ENCODE data around the gene ZNF644. TPM values are rescaled to one million over a fixed set of nuclear protein-coding genes. Genes with fewer than 3 reads are reported as not detected.

ZNF644 gene
- total RNA-seq, 1 experiment from 2014 or later, result 55.9 TPM

DNA sequence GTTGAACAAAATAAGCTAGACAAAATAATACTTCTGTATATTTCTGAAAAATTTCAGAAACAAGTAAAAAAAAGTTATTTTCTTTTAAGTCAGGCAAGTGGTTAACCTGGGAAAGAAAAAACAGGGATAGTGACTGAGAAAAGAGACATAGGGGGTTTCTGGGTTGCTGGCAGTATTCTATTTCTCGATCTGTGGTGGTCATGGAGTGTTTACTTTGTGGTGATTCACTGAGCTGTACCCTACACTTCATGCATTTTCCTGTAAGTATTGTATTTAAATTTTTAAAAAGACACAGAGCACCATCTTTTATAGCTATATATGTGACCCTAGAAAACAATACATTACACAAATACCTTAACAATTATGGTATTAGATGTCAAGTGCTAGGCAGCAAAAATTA, 58.2 kb downstream of the ZNF644 start:
- TF ChIP-seq CTCF (IDR thresholded peaks at IDR 0.05 in 2 of 3, conservative IDR thresholded peaks at IDR 0.05 in 1 of 3; ENCODE audit: borderline replicate concordance in 1 of 3, insufficient read depth in 1 of 3, low read depth in 2 of 3, low read length in 2 of 3) (no peak), ZFX (IDR thresholded peaks at IDR 0.05) (no peak), TCF7L2 (IDR thresholded peaks at IDR 0.05; ENCODE audit: borderline replicate concordance, extremely low read depth, insufficient read depth, insufficient read length) (no peak), SIN3A (IDR thresholded peaks at IDR 0.05; ENCODE audit: low read depth) (no peak), FOSL1 (IDR thresholded peaks at IDR 0.05; ENCODE audit: low read depth) (no peak), ZNF274 (IDR thresholded peaks at IDR 0.05; ENCODE audit: low read depth, low read length) (no peak), SRF (IDR thresholded peaks at IDR 0.05; ENCODE audit: low read depth) (no peak), JUND (IDR thresholded peaks at IDR 0.05) (no peak), CEBPB (IDR thresholded peaks at IDR 0.05; ENCODE audit: low read depth) (no peak), YY1 (IDR thresholded peaks at IDR 0.05; ENCODE audit: extremely low read depth, insufficient replicate concordance, low read depth, low read length) (no peak), ATF3 (IDR thresholded peaks at IDR 0.05) (no peak), ELF1 (IDR thresholded peaks at IDR 0.05; ENCODE audit: borderline replicate concordance, low read depth) (no peak), EZH2phosphoT487 (IDR thresholded peaks at IDR 0.05; ENCODE audit: borderline replicate concordance) (no peak), RAD21 (IDR thresholded peaks at IDR 0.05; ENCODE audit: low read depth) (no peak), EGR1 (IDR thresholded peaks at IDR 0.05; ENCODE audit: low read depth) (no peak), CBX3 (IDR thresholded peaks at IDR 0.05; ENCODE audit: low read depth) (no peak)
- CTCF ChIA-PET, result interaction anchor here (1.3 to 2.9 kb wide), 3 partner anchors 9 to 384 kb away, joined by 6 to 50 read pairs (median 13); no protein-coding TSS in a partner anchor
- no peak overlapping the region for H3K4me2 ChIP-seq (ENCODE audit: low read length)

More for the DNA sequence above, 58.2 kb downstream of the ZNF644 start:
- ATAC-seq (no peak), DNase-seq (ENCODE audit: low read depth, low spot score) (no peak)
- ChIA-PET RAD21 (ENCODE audit: low non-redundant PET in 1 of 2, low total read pairs in 2 of 2, uncharacterized antibody in 2 of 2, unreplicated experiment in 2 of 2) (no interaction called here), POLR2A (no interaction called here)
- H2AFZ ChIP-seq (ENCODE audit: low read depth, low read length, poor library complexity, severe bottlenecking), result no peak overlapping the region
- peaks cover 7% of the 10 kb centered on the region; the same call in 1 of the 2 replicates for H4K20me1 ChIP-seq (ENCODE audit: insufficient read depth)
- H3K4me3 ChIP-seq (replicated peaks in 1 of 2; ENCODE audit: low read depth in 1 of 2, low read length in 2 of 2), result no peak overlapping the region
- no peak overlapping the region for H3K27ac ChIP-seq (ENCODE audit: low read depth, low read length)
- H3K79me2 ChIP-seq (ENCODE audit: insufficient read depth, low read length), result peaks cover 76% of the 10 kb centered on the region
- intact Hi-C loops (cut with micrococcal nuclease), result loop anchor here (1.0 to 5.0 kb wide), 4 partner anchors 242 to 851 kb away; no protein-coding TSS in a partner anchor
- H3K9me3 ChIP-seq (ENCODE audit: control insufficient read depth in 1 of 2, insufficient read depth in 1 of 2, low read depth in 1 of 2, low read length in 2 of 2), result no peaks in the 10 kb centered on the region
- no peak overlapping the region for H3K9ac ChIP-seq (ENCODE audit: low read length)
- BruUV-seq (replicated peaks), result no TSS peak
- no peaks in the 10 kb centered on the region for H3K9me2 ChIP-seq (ENCODE audit: insufficient read depth)
- no peaks in the 10 kb centered on the region for H3K27me3 ChIP-seq (ENCODE audit: insufficient read depth, low read length)
- 0 out of 4 replicates have a peak, but pooled peaks cover 0 to 3% of the 10 kb centered on the region in 2 experiments for H3K4me1 ChIP-seq (ENCODE audit: control insufficient read depth in 1 of 2, insufficient read depth in 2 of 2, low read length in 2 of 2)
- H3K36me3 ChIP-seq (ENCODE audit: control insufficient read depth in 1 of 2, insufficient read depth in 2 of 2, low read length in 2 of 2), result no peaks in the 10 kb centered on the region
